Measurements from ENCODE around the gene ZFP69. TPM values are rescaled to one million over a fixed set of nuclear protein-coding genes. Genes with fewer than 3 reads are reported as not detected.
A peak's percentile ranks its signal among the peaks of the same experiment; 100 is the strongest.

ZFP69 gene
- total and polyA plus RNA-seq, 10 of the 15 experiments (the other 5 are each of a cell fraction or from before 2014, with no cell fraction given), result 1.9 to 6.4 (median 3.7) TPM

- TF ChIP-seq, protein P1, sequence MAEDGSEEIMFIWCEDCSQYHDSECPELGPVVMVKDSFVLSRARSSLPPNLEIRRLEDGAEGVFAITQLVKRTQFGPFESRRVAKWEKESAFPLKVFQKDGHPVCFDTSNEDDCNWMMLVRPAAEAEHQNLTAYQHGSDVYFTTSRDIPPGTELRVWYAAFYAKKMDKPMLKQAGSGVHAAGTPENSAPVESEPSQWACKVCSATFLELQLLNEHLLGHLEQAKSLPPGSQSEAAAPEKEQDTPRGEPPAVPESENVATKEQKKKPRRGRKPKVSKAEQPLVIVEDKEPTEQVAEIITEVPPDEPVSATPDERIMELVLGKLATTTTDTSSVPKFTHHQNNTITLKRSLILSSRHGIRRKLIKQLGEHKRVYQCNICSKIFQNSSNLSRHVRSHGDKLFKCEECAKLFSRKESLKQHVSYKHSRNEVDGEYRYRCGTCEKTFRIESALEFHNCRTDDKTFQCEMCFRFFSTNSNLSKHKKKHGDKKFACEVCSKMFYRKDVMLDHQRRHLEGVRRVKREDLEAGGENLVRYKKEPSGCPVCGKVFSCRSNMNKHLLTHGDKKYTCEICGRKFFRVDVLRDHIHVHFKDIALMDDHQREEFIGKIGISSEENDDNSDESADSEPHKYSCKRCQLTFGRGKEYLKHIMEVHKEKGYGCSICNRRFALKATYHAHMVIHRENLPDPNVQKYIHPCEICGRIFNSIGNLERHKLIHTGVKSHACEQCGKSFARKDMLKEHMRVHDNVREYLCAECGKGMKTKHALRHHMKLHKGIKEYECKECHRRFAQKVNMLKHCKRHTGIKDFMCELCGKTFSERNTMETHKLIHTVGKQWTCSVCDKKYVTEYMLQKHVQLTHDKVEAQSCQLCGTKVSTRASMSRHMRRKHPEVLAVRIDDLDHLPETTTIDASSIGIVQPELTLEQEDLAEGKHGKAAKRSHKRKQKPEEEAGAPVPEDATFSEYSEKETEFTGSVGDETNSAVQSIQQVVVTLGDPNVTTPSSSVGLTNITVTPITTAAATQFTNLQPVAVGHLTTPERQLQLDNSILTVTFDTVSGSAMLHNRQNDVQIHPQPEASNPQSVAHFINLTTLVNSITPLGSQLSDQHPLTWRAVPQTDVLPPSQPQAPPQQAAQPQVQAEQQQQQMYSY (CRISPR knock-in tag; IDR thresholded peaks at IDR 0.05), result no peak
- TF ChIP-seq SMAD1 (IDR thresholded peaks at IDR 0.05; ENCODE audit: low read depth, partially characterized antibody) (no peak), EP300 (IDR thresholded peaks at IDR 0.05; ENCODE audit: borderline replicate concordance in 1 of 2, control insufficient read depth in 1 of 2, low read depth in 2 of 2, low read length in 2 of 2) (peak in 1 of 2 experiments; percentile 69; a peak in 1 of 4 replicates), PML (IDR thresholded peaks at IDR 0.05; ENCODE audit: low read length) (0 out of 2 replicates have a peak, but pooled peaks have one; percentile 32), MYB (IDR thresholded peaks at IDR 0.05; ENCODE audit: borderline replicate concordance, low read depth, low read length) (no peak), ASH2L (IDR thresholded peaks at IDR 0.05; ENCODE audit: borderline replicate concordance, low read depth) (no peak), SPI1 (IDR thresholded peaks at IDR 0.05; ENCODE audit: borderline replicate concordance, insufficient read depth, low read depth, low read length) (no peak), HCFC1 (IDR thresholded peaks at IDR 0.05; ENCODE audit: low read length) (no peak), RAD21 (IDR thresholded peaks at IDR 0.05; ENCODE audit: insufficient read depth, low read depth, low read length) (no peak), MEF2A (IDR thresholded peaks at IDR 0.05; ENCODE audit: insufficient read depth, low read depth, low read length) (peak; percentile 70; the same call in 1 of the 2 replicates), ZNF207 (IDR thresholded peaks at IDR 0.05; ENCODE audit: borderline replicate concordance) (no peak), JUNB (IDR thresholded peaks at IDR 0.05) (peak; percentile 65; the same call in 1 of the 2 replicates)
- TF ChIP-seq, protein P2, sequence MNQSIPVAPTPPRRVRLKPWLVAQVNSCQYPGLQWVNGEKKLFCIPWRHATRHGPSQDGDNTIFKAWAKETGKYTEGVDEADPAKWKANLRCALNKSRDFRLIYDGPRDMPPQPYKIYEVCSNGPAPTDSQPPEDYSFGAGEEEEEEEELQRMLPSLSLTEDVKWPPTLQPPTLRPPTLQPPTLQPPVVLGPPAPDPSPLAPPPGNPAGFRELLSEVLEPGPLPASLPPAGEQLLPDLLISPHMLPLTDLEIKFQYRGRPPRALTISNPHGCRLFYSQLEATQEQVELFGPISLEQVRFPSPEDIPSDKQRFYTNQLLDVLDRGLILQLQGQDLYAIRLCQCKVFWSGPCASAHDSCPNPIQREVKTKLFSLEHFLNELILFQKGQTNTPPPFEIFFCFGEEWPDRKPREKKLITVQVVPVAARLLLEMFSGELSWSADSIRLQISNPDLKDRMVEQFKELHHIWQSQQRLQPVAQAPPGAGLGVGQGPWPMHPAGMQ (IDR thresholded peaks at IDR 0.05; ENCODE audit: borderline replicate concordance), result no peak
- TF ChIP-seq, protein P3, sequence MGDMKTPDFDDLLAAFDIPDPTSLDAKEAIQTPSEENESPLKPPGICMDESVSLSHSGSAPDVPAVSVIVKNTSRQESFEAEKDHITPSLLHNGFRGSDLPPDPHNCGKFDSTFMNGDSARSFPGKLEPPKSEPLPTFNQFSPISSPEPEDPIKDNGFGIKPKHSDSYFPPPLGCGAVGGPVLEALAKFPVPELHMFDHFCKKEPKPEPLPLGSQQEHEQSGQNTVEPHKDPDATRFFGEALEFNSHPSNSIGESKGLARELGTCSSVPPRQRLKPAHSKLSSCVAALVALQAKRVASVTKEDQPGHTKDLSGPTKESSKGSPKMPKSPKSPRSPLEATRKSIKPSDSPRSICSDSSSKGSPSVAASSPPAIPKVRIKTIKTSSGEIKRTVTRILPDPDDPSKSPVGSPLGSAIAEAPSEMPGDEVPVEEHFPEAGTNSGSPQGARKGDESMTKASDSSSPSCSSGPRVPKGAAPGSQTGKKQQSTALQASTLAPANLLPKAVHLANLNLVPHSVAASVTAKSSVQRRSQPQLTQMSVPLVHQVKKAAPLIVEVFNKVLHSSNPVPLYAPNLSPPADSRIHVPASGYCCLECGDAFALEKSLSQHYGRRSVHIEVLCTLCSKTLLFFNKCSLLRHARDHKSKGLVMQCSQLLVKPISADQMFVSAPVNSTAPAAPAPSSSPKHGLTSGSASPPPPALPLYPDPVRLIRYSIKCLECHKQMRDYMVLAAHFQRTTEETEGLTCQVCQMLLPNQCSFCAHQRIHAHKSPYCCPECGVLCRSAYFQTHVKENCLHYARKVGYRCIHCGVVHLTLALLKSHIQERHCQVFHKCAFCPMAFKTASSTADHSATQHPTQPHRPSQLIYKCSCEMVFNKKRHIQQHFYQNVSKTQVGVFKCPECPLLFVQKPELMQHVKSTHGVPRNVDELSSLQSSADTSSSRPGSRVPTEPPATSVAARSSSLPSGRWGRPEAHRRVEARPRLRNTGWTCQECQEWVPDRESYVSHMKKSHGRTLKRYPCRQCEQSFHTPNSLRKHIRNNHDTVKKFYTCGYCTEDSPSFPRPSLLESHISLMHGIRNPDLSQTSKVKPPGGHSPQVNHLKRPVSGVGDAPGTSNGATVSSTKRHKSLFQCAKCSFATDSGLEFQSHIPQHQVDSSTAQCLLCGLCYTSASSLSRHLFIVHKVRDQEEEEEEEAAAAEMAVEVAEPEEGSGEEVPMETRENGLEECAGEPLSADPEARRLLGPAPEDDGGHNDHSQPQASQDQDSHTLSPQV (IDR thresholded peaks at IDR 0.05), result no peak
- TF ChIP-seq, protein P4, sequence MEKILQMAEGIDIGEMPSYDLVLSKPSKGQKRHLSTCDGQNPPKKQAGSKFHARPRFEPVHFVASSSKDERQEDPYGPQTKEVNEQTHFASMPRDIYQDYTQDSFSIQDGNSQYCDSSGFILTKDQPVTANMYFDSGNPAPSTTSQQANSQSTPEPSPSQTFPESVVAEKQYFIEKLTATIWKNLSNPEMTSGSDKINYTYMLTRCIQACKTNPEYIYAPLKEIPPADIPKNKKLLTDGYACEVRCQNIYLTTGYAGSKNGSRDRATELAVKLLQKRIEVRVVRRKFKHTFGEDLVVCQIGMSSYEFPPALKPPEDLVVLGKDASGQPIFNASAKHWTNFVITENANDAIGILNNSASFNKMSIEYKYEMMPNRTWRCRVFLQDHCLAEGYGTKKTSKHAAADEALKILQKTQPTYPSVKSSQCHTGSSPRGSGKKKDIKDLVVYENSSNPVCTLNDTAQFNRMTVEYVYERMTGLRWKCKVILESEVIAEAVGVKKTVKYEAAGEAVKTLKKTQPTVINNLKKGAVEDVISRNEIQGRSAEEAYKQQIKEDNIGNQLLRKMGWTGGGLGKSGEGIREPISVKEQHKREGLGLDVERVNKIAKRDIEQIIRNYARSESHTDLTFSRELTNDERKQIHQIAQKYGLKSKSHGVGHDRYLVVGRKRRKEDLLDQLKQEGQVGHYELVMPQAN (conservative IDR thresholded peaks at IDR 0.05), result no peak
- TF ChIP-seq, protein P5, sequence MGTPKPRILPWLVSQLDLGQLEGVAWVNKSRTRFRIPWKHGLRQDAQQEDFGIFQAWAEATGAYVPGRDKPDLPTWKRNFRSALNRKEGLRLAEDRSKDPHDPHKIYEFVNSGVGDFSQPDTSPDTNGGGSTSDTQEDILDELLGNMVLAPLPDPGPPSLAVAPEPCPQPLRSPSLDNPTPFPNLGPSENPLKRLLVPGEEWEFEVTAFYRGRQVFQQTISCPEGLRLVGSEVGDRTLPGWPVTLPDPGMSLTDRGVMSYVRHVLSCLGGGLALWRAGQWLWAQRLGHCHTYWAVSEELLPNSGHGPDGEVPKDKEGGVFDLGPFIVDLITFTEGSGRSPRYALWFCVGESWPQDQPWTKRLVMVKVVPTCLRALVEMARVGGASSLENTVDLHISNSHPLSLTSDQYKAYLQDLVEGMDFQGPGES (IDR thresholded peaks at IDR 0.05), result no peak
Observed at GRCh38 chr1:40450495-40451237, 26.4 kb upstream of the ZFP69 start (continued).

Measured in GM12878 (cell line).